HEK293 (cell line): ENCODE data around the gene XKR7.
A peak's percentile ranks its signal among the peaks of the same experiment; 100 is the strongest.

Experiments
- CTCF ChIA-PET: fragments of 350-600 bp; formaldehyde crosslinking; extraction: SDS; loops from one replicate; lab custom pipeline; 2021; ENCODE audit warnings: antibody characterized with exemption; lab: Yijun Ruan, JAX
- POLR2A ChIA-PET: fragments of 300-600 bp; formaldehyde crosslinking; extraction: SDS; loops from one replicate; lab custom pipeline; 2020; ENCODE audit warnings: antibody characterized with exemption, inconsistent platforms; lab: Yijun Ruan, JAX
- H3K27ac ChIP-seq: fragments of 200-500 bp; sonication (Bioruptor generic); 2 replicates; pipeline ENCODE4 v1.5.1; 2014; ENCODE audit warnings: low read depth, low read length, control low read depth, inconsistent platforms; ENCODE audit errors: extremely low read depth
- H3K36me3 ChIP-seq, 2 experiments: fragments of 200-500 bp in 1 of 2; sonication (Bioruptor generic) in 1 of 2; 1 replicate in 1 of 2; 2 replicates in 1 of 2; pipeline ENCODE4 v1.5.1; 2014 to 2017; ENCODE audit warnings: inconsistent platforms in 2 of 2, low read length in 2 of 2; ENCODE audit not compliant: control insufficient read depth in 2 of 2, insufficient read depth in 1 of 2
- H3K4me1 ChIP-seq: fragments of 200-500 bp; sonication (Bioruptor generic); 2 replicates; pipeline ENCODE4 v1.5.1; 2014; ENCODE audit warnings: mild to moderate bottlenecking, low read length, inconsistent platforms; ENCODE audit not compliant: control insufficient read depth, insufficient read depth
- H3K4me3 ChIP-seq: 2 replicates; pipeline ENCODE4 v1.5.1; 2011; ENCODE audit warnings: low read depth, mild to moderate bottlenecking, control low read depth, low read length, moderate library complexity
- H3K9me3 ChIP-seq: fragments of 200-500 bp; sonication (Bioruptor generic); 2 replicates; pipeline ENCODE4 v1.5.1; 2014; ENCODE audit warnings: low read depth, low read length, inconsistent platforms; ENCODE audit not compliant: control insufficient read depth, insufficient read depth
- BCL11B ChIP-seq: fragments of 450-650 bp; formaldehyde crosslinking; IDR thresholded peaks from 2 replicates; pipeline ENCODE4 v1.5.1; 2016; ENCODE audit warnings: low read depth, missing biosample characterization, missing genetic modification characterization
- CTCF ChIP-seq: fragments of 450-650 bp; formaldehyde crosslinking; IDR thresholded peaks from 2 replicates; pipeline ENCODE4 v1.5.1; 2016; ENCODE audit warnings: missing biosample characterization, missing genetic modification characterization
- EGR2 ChIP-seq: fragments of 450-650 bp; formaldehyde crosslinking; IDR thresholded peaks from 2 replicates; pipeline ENCODE4 v1.5.1; 2016; ENCODE audit warnings: low read depth, missing biosample characterization, missing genetic modification characterization
- KLF10 ChIP-seq: fragments of 450-650 bp; IDR thresholded peaks from 2 replicates; pipeline ENCODE4 v1.5.1; 2018; ENCODE audit warnings: missing biosample characterization, mild to moderate bottlenecking, missing genetic modification characterization
- KLF9 ChIP-seq: fragments of 450-650 bp; formaldehyde crosslinking; IDR thresholded peaks from 2 replicates; pipeline ENCODE4 v1.5.1; 2016; ENCODE audit warnings: missing biosample characterization, missing genetic modification characterization, low read depth
- SCRT2 ChIP-seq: fragments of 450-650 bp; formaldehyde crosslinking; IDR thresholded peaks from 2 replicates; pipeline ENCODE4 v1.5.1; 2016; ENCODE audit warnings: missing biosample characterization, missing genetic modification characterization
- SP2 ChIP-seq: fragments of 450-650 bp; formaldehyde crosslinking; IDR thresholded peaks from 2 replicates; pipeline ENCODE4 v1.5.1; 2016; ENCODE audit warnings: missing biosample characterization, missing genetic modification characterization
- TRIM28 ChIP-seq: IDR thresholded peaks from 2 replicates; pipeline ENCODE4 v1.6.1; 2011; ENCODE audit warnings: low read length, control low read depth, borderline replicate concordance
- ZBTB26 ChIP-seq: fragments of 450-650 bp; formaldehyde crosslinking; optimal IDR thresholded peaks from 2 replicates; pipeline ENCODE3; 2016; ENCODE audit warnings: missing biosample characterization, mild to moderate bottlenecking, missing genetic modification characterization
- ZBTB44 ChIP-seq: fragments of 450-650 bp; IDR thresholded peaks from 2 replicates; pipeline ENCODE4 v1.5.1; 2018; ENCODE audit warnings: missing biosample characterization, mild to moderate bottlenecking, missing genetic modification characterization
- ZBTB48 ChIP-seq: fragments of 450-650 bp; formaldehyde crosslinking; IDR thresholded peaks from 2 replicates; pipeline ENCODE4 v1.5.1; 2016; ENCODE audit warnings: missing biosample characterization, missing genetic modification characterization
- ZBTB6 ChIP-seq: fragments of 450-650 bp; formaldehyde crosslinking; IDR thresholded peaks from 2 replicates; pipeline ENCODE4 v1.5.1; 2017; ENCODE audit warnings: missing biosample characterization, missing genetic modification characterization
- ZFP69B ChIP-seq: fragments of 450-650 bp; formaldehyde crosslinking; IDR thresholded peaks from 2 replicates; pipeline ENCODE4 v1.5.1; 2016; ENCODE audit warnings: missing biosample characterization, missing genetic modification characterization
- ZNF10 ChIP-seq: fragments of 450-650 bp; formaldehyde crosslinking; IDR thresholded peaks from 2 replicates; pipeline ENCODE4 v1.5.1; 2017; ENCODE audit warnings: missing biosample characterization, missing genetic modification characterization
- ZNF148 ChIP-seq: fragments of 450-650 bp; formaldehyde crosslinking; IDR thresholded peaks from 2 replicates; pipeline ENCODE4 v1.5.0; 2017; ENCODE audit warnings: missing biosample characterization, missing genetic modification characterization, borderline replicate concordance
- ZNF16 ChIP-seq: fragments of 450-650 bp; formaldehyde crosslinking; IDR thresholded peaks from 2 replicates; pipeline ENCODE4 v1.5.1; 2016; ENCODE audit warnings: low read depth, missing biosample characterization, missing genetic modification characterization
- ZNF274 ChIP-seq, 2 experiments: fragments of 200-500 bp in 1 of 2; fragments of 450-650 bp in 1 of 2; sonication (Bioruptor generic) in 1 of 2; formaldehyde crosslinking in 1 of 2; IDR thresholded peaks; 2 replicates each; pipeline versions ENCODE4 v1.5.1 to v1.6.1; 2014 to 2016; ENCODE audit warnings: borderline replicate concordance in 1 of 2, inconsistent platforms in 1 of 2, low read length in 1 of 2, missing biosample characterization in 1 of 2, missing genetic modification characterization in 1 of 2
- ZNF354C ChIP-seq: fragments of 450-650 bp; formaldehyde crosslinking; IDR thresholded peaks from 2 replicates; pipeline ENCODE4 v1.5.1; 2016; ENCODE audit warnings: missing biosample characterization, missing genetic modification characterization, low read depth, borderline replicate concordance
- ZNF501 ChIP-seq: fragments of 450-650 bp; formaldehyde crosslinking; IDR thresholded peaks from 2 replicates; pipeline ENCODE4 v1.5.1; 2016; ENCODE audit warnings: missing biosample characterization, missing genetic modification characterization
- ZNF580 ChIP-seq: fragments of 450-650 bp; formaldehyde crosslinking; IDR thresholded peaks from 2 replicates; pipeline ENCODE4 v1.5.1; 2016; ENCODE audit warnings: missing biosample characterization, missing genetic modification characterization
- ZNF654 ChIP-seq: fragments of 450-650 bp; formaldehyde crosslinking; IDR thresholded peaks from 2 replicates; pipeline ENCODE4 v1.5.1; 2016; ENCODE audit warnings: low read depth, missing biosample characterization, missing genetic modification characterization
- ZNF707 ChIP-seq: fragments of 450-650 bp; formaldehyde crosslinking; IDR thresholded peaks from 2 replicates; pipeline ENCODE4 v1.5.1; 2016; ENCODE audit warnings: missing biosample characterization, missing genetic modification characterization
- ZNF837 ChIP-seq: fragments of 450-650 bp; formaldehyde crosslinking; IDR thresholded peaks from 2 replicates; pipeline ENCODE4 v1.5.1; 2016; ENCODE audit warnings: missing biosample characterization, missing genetic modification characterization
- ZSCAN23 ChIP-seq: fragments of 450-650 bp; formaldehyde crosslinking; IDR thresholded peaks from 2 replicates; pipeline ENCODE4 v1.5.1; 2016; ENCODE audit warnings: missing biosample characterization, missing genetic modification characterization
- ZSCAN5A ChIP-seq: fragments of 450-650 bp; formaldehyde crosslinking; IDR thresholded peaks from 2 replicates; pipeline ENCODE4 v1.5.1; 2016; ENCODE audit warnings: missing biosample characterization, missing genetic modification characterization

The XKR7 gene

GRCh38 chr20:31951530-31952453, 16.2 kb upstream of the XKR7 start, which contains the start of gene PDRG1:
PDRG1 (minus strand) TSS chr20:31952046; CDS start chr20:31951961, 85 bp downstream.
- POLR2A ChIA-PET, result interaction anchor here (0.6 to 2.0 kb wide), 14 partner anchors 8 to 141 kb away, joined by 3 to 10 read pairs (median 6); no protein-coding TSS in a partner anchor
- CTCF ChIA-PET, result interaction anchor here (0.6 to 4.9 kb wide), 34 partner anchors 8 to 345 kb away, joined by 3 to 83 read pairs (median 5); partner anchors contain the start of genes MYLK2 and XKR7
- Histone ChIP-seq H3K4me3 (peak within 1 kb of the TSS; percentile 87), H3K4me1 (no peaks in the 10 kb centered on the region), H3K27ac (peak within 1 kb of the TSS; percentile 60), H3K9me3 (no peaks in the 10 kb centered on the region), H3K36me3 (peaks cover 0 to 38% of the 10 kb centered on the region in 2 experiments; a peak in 2 of 3 replicates)
- TF ChIP-seq TRIM28 (no peak), ZFP69B (0 out of 2 replicates have a peak, but pooled peaks have one; percentile 31), ZSCAN5A (no peak), ZNF707 (tag by site-specific recombination) (no peak), KLF9 (tag by site-specific recombination) (peak; percentile 85), ZBTB44 (tag by site-specific recombination) (no peak), BCL11B (tag by site-specific recombination) (no peak), ZNF354C (tag by site-specific recombination) (no peak), EGR2 (tag by site-specific recombination) (0 out of 2 replicates have a peak, but pooled peaks have one; percentile 6), ZBTB48 (tag by site-specific recombination) (no peak), ZNF16 (no peak), ZNF837 (0 out of 2 replicates have a peak, but pooled peaks have one; percentile 32), SCRT2 (tag by site-specific recombination) (peak; percentile 29; the same call in 1 of the 2 replicates), ZBTB6 (tag by site-specific recombination) (0 out of 2 replicates have a peak, but pooled peaks have one; percentile 28), KLF10 (tag by site-specific recombination) (0 out of 2 replicates have a peak, but pooled peaks have one; percentile 11), ZNF501 (tag by site-specific recombination) (no peak), ZNF580 (tag by site-specific recombination) (no peak), ZBTB26 (tag by site-specific recombination) (peak; percentile 78), ZNF148 (tag by site-specific recombination) (no peak), ZNF274 (IDR thresholded peaks at IDR 0.05; ENCODE audit: low read length) (no peak), ZNF274 (tag by site-specific recombination; IDR thresholded peaks at IDR 0.05; ENCODE audit: borderline replicate concordance) (no peak), ZNF10 (tag by site-specific recombination) (no peak), SP2 (tag by site-specific recombination) (peak; percentile 75), ZSCAN23 (tag by site-specific recombination) (no peak), ZNF654 (peak; percentile 87), CTCF (tag by site-specific recombination) (peak; percentile 94)
